ENCODE data around the gene WDR70.

WDR70 gene

DNA sequence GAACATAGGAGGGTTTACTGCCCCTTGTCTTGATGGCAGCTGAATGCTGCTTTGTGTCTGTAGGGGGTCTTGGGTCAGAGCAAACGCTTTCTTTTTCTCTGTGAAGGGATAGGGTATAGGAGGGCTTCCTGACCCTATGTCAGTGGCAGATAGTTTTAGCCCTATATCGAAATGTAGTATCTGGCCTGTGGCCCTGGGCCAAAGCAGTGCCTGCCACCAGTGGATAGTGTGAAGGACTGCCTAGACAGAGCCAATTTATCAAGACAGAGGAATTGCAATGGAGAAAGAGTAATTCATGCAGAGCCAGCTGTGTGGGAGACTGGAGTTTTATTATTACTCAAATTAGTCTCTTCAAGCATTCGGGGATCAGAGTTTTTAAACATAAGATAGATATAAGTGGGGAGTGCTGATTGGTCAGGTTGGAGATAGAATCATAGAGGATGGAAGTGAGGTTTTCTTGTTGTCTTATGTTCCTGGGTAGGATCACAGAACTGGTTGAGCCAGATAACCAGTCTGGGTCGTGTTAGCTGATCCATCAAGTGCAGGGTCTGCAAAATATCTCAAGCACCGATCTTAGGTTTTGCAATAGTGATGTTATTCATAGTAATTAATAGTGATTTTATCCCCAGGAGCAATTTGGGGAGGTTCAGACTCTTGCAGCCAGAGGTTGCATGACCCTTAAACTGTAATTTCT lies 282.3 kb downstream of the WDR70 start:
- Mint-ChIP-seq H3K36me3 (ENCODE audit: low read depth) (no peaks in the 10 kb centered on the region), H3K27me3 (ENCODE audit: low read depth) (no peaks in the 10 kb centered on the region), H3K9me3 (no peaks in the 10 kb centered on the region), H3K4me1 (peaks cover 42% of the 10 kb centered on the region), H3K4me3 (no peak overlapping the region), H3K27ac (peak overlapping the region in 1 of 3 experiments; percentile 2)
- TF ChIP-seq, protein P1, sequence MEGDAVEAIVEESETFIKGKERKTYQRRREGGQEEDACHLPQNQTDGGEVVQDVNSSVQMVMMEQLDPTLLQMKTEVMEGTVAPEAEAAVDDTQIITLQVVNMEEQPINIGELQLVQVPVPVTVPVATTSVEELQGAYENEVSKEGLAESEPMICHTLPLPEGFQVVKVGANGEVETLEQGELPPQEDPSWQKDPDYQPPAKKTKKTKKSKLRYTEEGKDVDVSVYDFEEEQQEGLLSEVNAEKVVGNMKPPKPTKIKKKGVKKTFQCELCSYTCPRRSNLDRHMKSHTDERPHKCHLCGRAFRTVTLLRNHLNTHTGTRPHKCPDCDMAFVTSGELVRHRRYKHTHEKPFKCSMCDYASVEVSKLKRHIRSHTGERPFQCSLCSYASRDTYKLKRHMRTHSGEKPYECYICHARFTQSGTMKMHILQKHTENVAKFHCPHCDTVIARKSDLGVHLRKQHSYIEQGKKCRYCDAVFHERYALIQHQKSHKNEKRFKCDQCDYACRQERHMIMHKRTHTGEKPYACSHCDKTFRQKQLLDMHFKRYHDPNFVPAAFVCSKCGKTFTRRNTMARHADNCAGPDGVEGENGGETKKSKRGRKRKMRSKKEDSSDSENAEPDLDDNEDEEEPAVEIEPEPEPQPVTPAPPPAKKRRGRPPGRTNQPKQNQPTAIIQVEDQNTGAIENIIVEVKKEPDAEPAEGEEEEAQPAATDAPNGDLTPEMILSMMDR (IDR thresholded peaks at IDR 0.05; ENCODE audit: unreplicated experiment in 3 of 3): no peak

GRCh38 chr5:37661951-37662350 lies 282.8 kb downstream of the WDR70 start:
- Mint-ChIP-seq H3K9me3 (no peaks in the 10 kb centered on the region), H3K4me1 (peaks cover 42% of the 10 kb centered on the region), H3K4me3 (no peak overlapping the region), H3K27me3 (ENCODE audit: low read depth) (no peaks in the 10 kb centered on the region), H3K36me3 (ENCODE audit: low read depth) (no peaks in the 10 kb centered on the region), H3K27ac (no peak overlapping the region)
- TF ChIP-seq, protein P1 (IDR thresholded peaks at IDR 0.05; ENCODE audit: unreplicated experiment in 3 of 3): no peak

DNA sequence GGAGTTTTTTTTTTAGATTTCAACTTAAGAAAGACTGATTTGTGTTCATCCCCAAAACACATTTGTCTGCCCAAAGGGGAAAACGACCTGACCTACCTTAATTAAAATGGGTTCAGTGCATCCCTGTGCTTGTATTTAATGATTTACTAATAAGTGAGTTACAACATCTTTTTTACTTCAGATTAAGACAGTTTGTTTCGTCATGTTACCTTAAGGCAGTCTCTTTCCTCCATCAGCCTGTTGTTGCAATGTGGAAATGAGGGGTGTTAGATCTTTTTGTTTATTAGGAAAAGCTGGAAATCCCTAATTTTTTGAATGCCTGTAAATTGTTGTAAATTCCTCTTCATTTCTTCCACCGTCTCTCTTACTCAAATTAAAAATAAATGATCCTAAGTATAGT lies 283.2 kb downstream of the WDR70 start:
- TF ChIP-seq, protein P1 (IDR thresholded peaks at IDR 0.05; ENCODE audit: unreplicated experiment in 3 of 3): no peak
- Mint-ChIP-seq H3K4me1 (peaks cover 42% of the 10 kb centered on the region), H3K9me3 (no peaks in the 10 kb centered on the region), H3K4me3 (no peak overlapping the region), H3K27me3 (ENCODE audit: low read depth) (no peaks in the 10 kb centered on the region), H3K27ac (no peak overlapping the region), H3K36me3 (ENCODE audit: low read depth) (no peaks in the 10 kb centered on the region)

GRCh38 chr5:37662789-37663485 lies 283.8 kb downstream of the WDR70 start:
- H3K27ac Mint-ChIP-seq: peak overlapping the region in 1 of 3 experiments; percentile 8
- no peaks in the 10 kb centered on the region for H3K9me3 Mint-ChIP-seq
- TF ChIP-seq, protein P1 (IDR thresholded peaks at IDR 0.05; ENCODE audit: unreplicated experiment in 3 of 3): no peak
- peaks cover 42% of the 10 kb centered on the region for H3K4me1 Mint-ChIP-seq
- H3K4me3 Mint-ChIP-seq: no peak overlapping the region
- no peaks in the 10 kb centered on the region for H3K27me3 Mint-ChIP-seq (ENCODE audit: low read depth)
- no peaks in the 10 kb centered on the region for H3K36me3 Mint-ChIP-seq (ENCODE audit: low read depth)

- H3K27me3 Mint-ChIP-seq (ENCODE audit: low read depth): no peaks in the 10 kb centered on the region
- peak overlapping the region in 1 of 3 experiments; percentile 8 for H3K27ac Mint-ChIP-seq
- no peaks in the 10 kb centered on the region for H3K9me3 Mint-ChIP-seq
- H3K4me3 Mint-ChIP-seq: no peak overlapping the region
- no peaks in the 10 kb centered on the region for H3K36me3 Mint-ChIP-seq (ENCODE audit: low read depth)
- TF ChIP-seq, protein P1 (IDR thresholded peaks at IDR 0.05; ENCODE audit: unreplicated experiment in 3 of 3): no peak
- H3K4me1 Mint-ChIP-seq: peaks cover 42% of the 10 kb centered on the region
Measured at GRCh38 chr5:37663538-37663937, 284.4 kb downstream of the WDR70 start.

Measured in nephron (organoid).